ENCODE data around the gene MYOG.

Gene MYOG

DNA sequence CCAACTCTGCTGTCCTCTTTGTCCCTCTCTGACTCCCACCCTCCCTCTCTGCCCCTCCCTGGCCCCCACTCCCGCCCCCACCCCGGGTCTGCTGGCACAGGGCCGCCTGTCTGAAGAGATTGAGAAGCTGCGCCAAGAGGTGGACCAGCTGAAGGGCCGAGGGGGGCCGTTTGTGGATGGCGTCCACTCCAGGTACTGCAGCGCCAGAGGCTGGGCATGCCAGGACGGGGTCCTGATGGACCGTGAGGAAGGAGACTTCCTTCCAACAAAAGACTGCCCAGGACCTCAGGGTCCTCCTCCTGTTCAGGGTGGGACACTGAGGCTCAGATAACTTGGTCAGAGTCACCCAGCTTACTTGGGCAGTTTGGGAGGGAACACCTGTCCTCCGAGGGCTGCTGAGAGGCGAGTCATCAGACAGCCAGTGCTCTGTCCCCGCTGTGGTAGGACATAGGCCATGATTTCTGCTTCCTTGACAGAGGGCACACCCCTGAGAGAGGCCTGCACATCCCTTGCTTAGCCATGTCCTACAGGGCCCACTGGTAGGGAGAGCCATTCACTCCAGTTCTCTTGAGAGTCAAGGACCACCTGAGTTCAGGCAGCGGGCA is 36.1 kb downstream of the MYOG start:
- no peak overlapping the region for H3K9ac ChIP-seq (ENCODE audit: low read length)
- no peak overlapping the region for H3K4me3 ChIP-seq (ENCODE audit: low read length)
- no peak for DNase-seq (ENCODE audit: low read depth)
- no peaks in the 10 kb centered on the region for H3K9me3 ChIP-seq (ENCODE audit: control insufficient read depth, low read length)
- peaks cover 17% of the 10 kb centered on the region for H3K4me1 ChIP-seq (ENCODE audit: control insufficient read depth, insufficient read depth, low read length)
- H3K36me3 ChIP-seq (ENCODE audit: control insufficient read depth, insufficient read depth, low read length, severe bottlenecking): no peaks in the 10 kb centered on the region
- peaks cover 4% of the 10 kb centered on the region for H3K27me3 ChIP-seq (replicated peaks; ENCODE audit: control insufficient read depth, insufficient read depth, low read length)

DNA sequence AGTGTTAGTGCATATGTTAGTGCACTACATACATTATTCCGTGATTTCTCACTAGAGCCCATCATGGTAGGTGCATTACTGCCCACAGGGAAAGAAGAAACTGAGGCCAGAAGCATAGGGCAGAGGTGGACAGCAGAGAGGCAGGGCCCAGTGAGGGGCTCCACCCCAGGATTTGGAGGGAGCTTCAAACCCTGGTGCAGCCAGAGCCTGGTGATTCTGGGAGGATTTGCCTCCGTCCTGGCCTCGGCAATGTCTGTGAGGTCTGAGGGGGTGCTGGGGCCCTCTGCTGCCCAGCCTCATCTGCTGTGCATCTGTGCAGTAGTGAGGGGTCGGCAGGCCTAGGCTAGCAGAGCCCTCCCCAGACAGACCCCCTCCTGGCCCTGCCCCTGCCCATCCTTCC is 36.7 kb downstream of the MYOG start:
- Histone ChIP-seq H3K4me3 (ENCODE audit: low read length) (no peak overlapping the region), H3K36me3 (ENCODE audit: control insufficient read depth, insufficient read depth, low read length, severe bottlenecking) (no peaks in the 10 kb centered on the region), H3K27me3 (replicated peaks; ENCODE audit: control insufficient read depth, insufficient read depth, low read length) (peaks cover 4% of the 10 kb centered on the region), H3K9me3 (ENCODE audit: control insufficient read depth, low read length) (no peaks in the 10 kb centered on the region), H3K9ac (ENCODE audit: low read length) (no peak overlapping the region), H3K4me1 (ENCODE audit: control insufficient read depth, insufficient read depth, low read length) (peaks cover 17% of the 10 kb centered on the region)
- DNase-seq (ENCODE audit: low read depth): no peak

DNA sequence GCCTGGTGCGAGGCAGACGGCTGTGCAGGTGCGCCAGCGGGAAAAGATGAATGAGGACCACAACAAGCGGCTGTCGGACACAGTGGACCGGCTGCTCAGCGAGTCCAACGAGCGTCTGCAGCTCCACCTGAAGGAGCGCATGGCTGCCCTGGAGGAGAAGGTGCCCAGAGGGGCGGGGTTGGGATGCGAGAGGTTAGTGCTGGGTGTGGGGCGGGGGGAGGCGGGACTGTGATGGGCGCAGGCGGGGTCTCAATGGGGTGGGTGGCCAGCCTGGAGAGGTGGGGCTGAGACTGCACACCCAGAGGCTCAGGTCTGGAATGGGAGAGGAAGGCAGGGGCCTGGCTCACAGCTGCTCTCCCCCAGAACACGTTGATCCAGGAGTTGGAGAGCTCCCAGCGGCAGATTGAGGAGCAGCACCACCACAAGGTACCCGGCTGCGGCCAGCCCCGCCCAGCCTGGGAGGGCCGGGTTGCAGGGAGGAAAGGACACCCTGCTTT is 37.2 kb downstream of the MYOG start:
- peaks cover 17% of the 10 kb centered on the region for H3K4me1 ChIP-seq (ENCODE audit: control insufficient read depth, insufficient read depth, low read length)
- no peak for DNase-seq (ENCODE audit: low read depth)
- no peak overlapping the region for H3K4me3 ChIP-seq (ENCODE audit: low read length)
- H3K9ac ChIP-seq (ENCODE audit: low read length): no peak overlapping the region
- no peaks in the 10 kb centered on the region for H3K36me3 ChIP-seq (ENCODE audit: control insufficient read depth, insufficient read depth, low read length, severe bottlenecking)
- peaks cover 4% of the 10 kb centered on the region for H3K27me3 ChIP-seq (replicated peaks; ENCODE audit: control insufficient read depth, insufficient read depth, low read length)
- no peaks in the 10 kb centered on the region for H3K9me3 ChIP-seq (ENCODE audit: control insufficient read depth, low read length)

DNA sequence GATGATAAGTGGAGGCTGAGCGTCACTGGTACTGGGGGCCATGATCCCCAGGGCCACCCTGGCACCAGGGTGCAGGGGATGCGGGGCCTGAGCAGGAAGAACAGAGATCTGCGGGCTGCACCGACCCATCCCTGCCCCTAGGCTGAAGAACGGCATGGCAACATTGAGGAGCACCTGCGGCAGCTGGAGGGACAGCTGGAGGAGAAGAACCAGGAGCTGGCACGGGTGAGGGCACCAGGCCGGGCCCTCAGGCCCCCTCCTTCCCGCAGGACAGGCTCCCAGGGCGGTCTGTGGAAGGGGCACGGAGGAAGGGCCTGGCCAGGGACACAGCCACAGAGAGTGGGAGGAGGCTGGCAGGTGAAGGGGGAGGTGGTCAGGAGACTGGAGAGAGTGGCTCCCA is 37.7 kb downstream of the MYOG start:
- H3K4me1 ChIP-seq (ENCODE audit: control insufficient read depth, insufficient read depth, low read length): peaks cover 17% of the 10 kb centered on the region
- no peaks in the 10 kb centered on the region for H3K9me3 ChIP-seq (ENCODE audit: control insufficient read depth, low read length)
- no peak overlapping the region for H3K9ac ChIP-seq (ENCODE audit: low read length)
- H3K4me3 ChIP-seq (ENCODE audit: low read length): no peak overlapping the region
- peaks cover 4% of the 10 kb centered on the region for H3K27me3 ChIP-seq (replicated peaks; ENCODE audit: control insufficient read depth, insufficient read depth, low read length)
- no peak for DNase-seq (ENCODE audit: low read depth)
- no peaks in the 10 kb centered on the region for H3K36me3 ChIP-seq (ENCODE audit: control insufficient read depth, insufficient read depth, low read length, severe bottlenecking)

DNA sequence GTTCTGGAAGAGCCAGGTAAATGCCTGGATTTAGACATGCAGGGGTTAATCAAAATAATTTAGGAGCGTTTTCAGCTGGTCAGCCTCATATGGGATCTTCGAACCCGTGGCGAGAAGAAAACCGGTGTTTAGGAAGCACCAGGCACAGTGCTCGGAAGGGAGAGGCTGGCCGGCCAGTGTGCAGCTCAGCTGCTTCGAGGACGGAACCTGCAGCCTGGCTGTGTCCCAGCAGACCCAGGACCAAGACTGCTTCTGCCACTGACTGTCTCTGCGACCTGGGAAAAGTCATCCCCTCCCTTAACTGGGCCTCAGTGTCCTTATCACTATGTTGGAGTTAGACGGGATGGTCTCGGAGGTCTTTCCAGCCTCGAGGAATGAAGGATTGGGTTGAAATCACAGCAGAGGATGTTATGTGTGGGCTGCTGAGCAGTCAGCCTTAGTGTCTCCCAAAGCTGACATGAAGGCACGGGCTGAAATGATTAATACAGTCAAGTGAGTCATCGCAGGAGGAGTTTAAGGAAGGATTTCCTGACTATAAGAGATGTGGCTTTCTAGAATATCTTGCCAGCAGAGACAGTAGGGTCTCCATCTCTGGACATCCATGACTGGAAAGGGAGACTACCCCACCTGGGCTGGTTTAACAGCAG is 38.7 kb downstream of the MYOG start:
- peak overlapping the region; percentile 50 for H3K4me3 ChIP-seq (ENCODE audit: low read length)
- peaks cover 17% of the 10 kb centered on the region for H3K4me1 ChIP-seq (ENCODE audit: control insufficient read depth, insufficient read depth, low read length)
- H3K9me3 ChIP-seq (ENCODE audit: control insufficient read depth, low read length): no peaks in the 10 kb centered on the region
- no peaks in the 10 kb centered on the region for H3K36me3 ChIP-seq (ENCODE audit: control insufficient read depth, insufficient read depth, low read length, severe bottlenecking)
- DNase-seq (ENCODE audit: low read depth): peak; percentile 78
- peak overlapping the region; percentile 1 for H3K9ac ChIP-seq (ENCODE audit: low read length)
- H3K27me3 ChIP-seq (replicated peaks; ENCODE audit: control insufficient read depth, insufficient read depth, low read length): peaks cover 4% of the 10 kb centered on the region

DNA sequence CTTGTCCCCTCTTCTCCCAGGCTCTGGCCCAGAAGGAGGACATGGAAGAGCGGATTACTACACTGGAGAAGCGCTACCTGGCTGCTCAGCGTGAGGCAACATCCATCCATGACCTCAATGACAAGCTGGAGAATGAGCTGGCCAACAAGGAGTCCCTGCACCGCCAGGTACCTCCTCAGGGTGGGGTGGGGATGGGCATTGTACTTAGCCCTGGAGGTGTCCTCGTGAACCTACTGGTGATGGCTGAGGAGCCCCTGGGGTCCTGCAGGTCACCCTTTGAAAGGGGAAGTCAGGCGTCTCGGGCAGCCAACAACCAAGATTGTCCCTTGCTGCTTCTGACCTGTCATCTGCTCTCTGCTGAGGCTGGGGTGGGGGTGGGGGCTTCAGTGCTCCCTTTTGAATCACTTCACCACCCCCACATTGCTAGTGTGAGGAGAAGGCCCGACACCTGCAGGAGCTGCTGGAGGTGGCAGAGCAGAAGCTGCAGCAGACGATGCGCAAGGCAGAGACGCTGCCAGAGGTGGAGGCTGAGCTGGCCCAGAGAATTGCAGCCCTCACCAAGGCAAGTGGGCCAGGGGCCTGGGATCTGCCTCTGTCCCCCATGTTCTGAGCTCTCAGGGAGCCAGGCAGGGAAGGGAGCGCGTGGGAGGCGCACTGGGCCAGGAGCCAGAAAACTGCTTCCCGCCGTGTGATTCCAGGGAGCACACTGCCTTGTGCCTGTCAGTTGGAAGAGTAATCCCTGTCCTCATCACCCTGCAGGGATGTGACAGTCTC is 39.8 kb downstream of the MYOG start:
- peaks cover 21% of the 10 kb centered on the region for H3K4me1 ChIP-seq (ENCODE audit: control insufficient read depth, insufficient read depth, low read length)
- H3K27me3 ChIP-seq (replicated peaks; ENCODE audit: control insufficient read depth, insufficient read depth, low read length): no peaks in the 10 kb centered on the region
- H3K36me3 ChIP-seq (ENCODE audit: control insufficient read depth, insufficient read depth, low read length, severe bottlenecking): no peaks in the 10 kb centered on the region
- no peak for DNase-seq (ENCODE audit: low read depth)
- no peak overlapping the region for H3K4me3 ChIP-seq (ENCODE audit: low read length)
- no peaks in the 10 kb centered on the region for H3K9me3 ChIP-seq (ENCODE audit: control insufficient read depth, low read length)
- no peak overlapping the region for H3K9ac ChIP-seq (ENCODE audit: low read length)

DNA sequence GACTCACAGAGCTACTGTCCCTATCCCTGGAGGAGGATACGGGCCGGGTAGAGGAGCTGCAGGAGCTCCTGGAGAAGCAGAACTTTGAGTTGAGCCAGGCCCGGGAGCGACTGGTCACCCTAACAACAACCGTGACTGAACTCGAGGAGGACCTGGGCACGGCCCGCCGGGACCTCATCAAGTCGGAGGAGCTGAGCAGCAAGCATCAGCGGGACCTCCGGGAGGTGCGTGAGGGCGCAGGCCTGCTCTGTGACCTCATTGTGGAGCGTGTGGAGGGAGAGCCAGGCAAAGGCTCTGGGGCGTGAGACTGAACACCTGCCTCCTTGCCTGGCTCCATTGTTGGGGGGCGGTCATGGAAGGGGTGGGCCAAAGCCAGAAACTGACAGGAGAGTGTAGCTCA is 40.5 kb downstream of the MYOG start:
- Histone ChIP-seq H3K9me3 (ENCODE audit: control insufficient read depth, low read length) (no peaks in the 10 kb centered on the region), H3K4me1 (ENCODE audit: control insufficient read depth, insufficient read depth, low read length) (peaks cover 21% of the 10 kb centered on the region), H3K27me3 (replicated peaks; ENCODE audit: control insufficient read depth, insufficient read depth, low read length) (no peaks in the 10 kb centered on the region), H3K4me3 (ENCODE audit: low read length) (no peak overlapping the region), H3K9ac (ENCODE audit: low read length) (no peak overlapping the region), H3K36me3 (ENCODE audit: control insufficient read depth, insufficient read depth, low read length, severe bottlenecking) (no peaks in the 10 kb centered on the region)
- DNase-seq (ENCODE audit: low read depth): no peak

DNA sequence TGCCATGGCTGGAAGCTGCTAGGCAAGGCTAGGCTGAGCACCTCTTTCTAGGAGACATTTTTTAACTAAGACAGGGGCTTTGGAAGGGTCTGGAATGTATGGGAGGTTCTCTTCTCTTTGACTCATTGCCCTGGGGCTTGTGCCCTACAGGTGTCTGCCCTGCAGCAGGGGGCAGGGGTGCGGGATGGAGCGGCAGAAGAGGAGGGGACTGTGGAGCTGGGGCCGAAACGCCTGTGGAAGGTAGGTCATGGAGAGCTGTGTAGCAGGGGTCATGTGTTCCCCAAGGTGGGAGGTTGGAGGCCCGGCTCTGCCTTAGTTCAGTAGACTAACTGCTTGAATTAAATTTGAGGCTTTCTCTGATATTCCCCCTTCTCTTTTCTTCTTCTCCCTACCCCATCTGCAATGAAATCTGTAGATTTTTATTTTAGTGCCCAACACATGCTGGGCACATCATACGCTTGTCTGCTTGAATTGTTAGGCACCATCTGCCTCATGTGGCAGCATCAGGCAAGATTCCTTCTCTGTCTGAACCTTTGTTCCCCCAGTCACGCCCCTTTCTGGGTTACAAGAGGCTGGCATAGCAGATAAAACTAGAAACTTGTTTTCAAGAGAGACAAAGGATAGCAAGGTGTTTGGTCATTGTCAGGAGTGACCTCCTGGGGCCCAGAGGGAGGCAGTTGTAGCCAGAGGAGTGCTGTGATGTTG is 41.1 kb downstream of the MYOG start:
- no peaks in the 10 kb centered on the region for H3K27me3 ChIP-seq (replicated peaks; ENCODE audit: control insufficient read depth, insufficient read depth, low read length)
- H3K36me3 ChIP-seq (ENCODE audit: control insufficient read depth, insufficient read depth, low read length, severe bottlenecking): no peaks in the 10 kb centered on the region
- no peak for DNase-seq (ENCODE audit: low read depth)
- peaks cover 21% of the 10 kb centered on the region for H3K4me1 ChIP-seq (ENCODE audit: control insufficient read depth, insufficient read depth, low read length)
- H3K9ac ChIP-seq (ENCODE audit: low read length): no peak overlapping the region
- H3K9me3 ChIP-seq (ENCODE audit: control insufficient read depth, low read length): no peaks in the 10 kb centered on the region
- H3K4me3 ChIP-seq (ENCODE audit: low read length): no peak overlapping the region

DNA sequence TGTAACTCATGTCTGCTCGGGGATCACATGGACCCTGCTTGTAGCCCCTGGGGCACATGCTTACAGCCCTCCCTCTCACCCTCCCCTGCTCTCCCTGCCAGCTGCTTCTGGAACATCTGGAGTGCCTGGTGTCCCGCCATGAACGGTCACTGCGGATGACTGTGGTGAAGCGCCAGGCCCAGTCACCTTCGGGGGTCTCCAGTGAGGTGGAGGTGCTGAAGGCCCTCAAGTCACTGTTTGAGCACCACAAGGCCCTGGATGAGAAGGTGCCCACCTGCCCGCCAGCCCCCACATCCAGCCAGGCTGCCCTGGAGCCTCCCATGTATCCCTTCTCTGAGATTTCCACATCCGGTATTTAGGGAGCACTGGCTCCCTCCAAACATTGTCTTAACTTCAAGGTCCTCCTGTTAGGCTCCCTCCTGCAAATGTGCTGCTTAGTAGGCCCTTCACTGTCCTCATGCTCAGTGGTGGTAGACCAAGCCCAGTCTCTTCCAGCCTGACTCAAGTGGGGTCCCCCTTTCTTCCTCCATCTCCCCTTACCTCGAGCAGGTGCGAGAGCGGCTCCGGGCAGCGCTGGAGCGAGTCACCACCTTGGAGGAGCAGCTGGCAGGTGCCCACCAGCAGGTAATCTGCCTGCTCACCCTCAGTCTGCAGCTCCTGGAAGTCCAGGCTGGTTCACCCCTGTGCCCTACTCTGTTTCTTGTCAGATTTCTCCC is 41.8 kb downstream of the MYOG start:
- H3K27me3 ChIP-seq (replicated peaks; ENCODE audit: control insufficient read depth, insufficient read depth, low read length): no peaks in the 10 kb centered on the region
- no peaks in the 10 kb centered on the region for H3K9me3 ChIP-seq (ENCODE audit: control insufficient read depth, low read length)
- DNase-seq (ENCODE audit: low read depth): no peak

DNA sequence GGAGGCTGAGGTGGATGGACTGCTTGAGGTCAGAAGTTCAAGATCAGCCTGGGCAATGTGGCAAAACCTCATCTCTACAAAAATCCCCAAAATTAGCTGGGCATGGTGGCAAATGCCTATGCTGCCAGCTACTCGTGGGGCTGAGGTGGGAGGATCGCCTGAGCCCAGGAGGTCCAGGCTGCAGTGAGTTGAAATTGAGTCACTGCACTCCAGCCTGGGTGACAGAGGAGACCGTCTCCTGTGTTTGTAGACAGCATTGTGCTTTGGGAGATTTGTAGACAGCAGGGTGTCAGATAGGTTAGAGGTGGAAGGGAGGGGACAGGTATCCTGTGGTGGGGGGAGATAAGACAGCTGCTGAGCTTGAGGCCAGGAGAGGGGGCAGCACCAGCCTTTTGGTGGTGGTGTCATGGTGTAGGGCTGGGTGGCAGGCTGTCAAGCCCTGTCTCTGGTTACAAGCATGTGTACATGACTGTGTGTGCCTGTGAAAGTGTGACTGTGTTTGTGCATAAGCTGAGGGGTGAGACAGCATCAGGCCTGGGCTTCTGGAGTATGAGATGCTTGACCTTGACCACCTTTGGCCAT is 44.4 kb downstream of the MYOG start:
- DNase-seq (ENCODE audit: low read depth): no peak
- H3K9ac ChIP-seq (ENCODE audit: low read length): no peak overlapping the region
- H3K9me3 ChIP-seq (ENCODE audit: control insufficient read depth, low read length): no peaks in the 10 kb centered on the region
- H3K36me3 ChIP-seq (ENCODE audit: control insufficient read depth, insufficient read depth, low read length, severe bottlenecking): no peaks in the 10 kb centered on the region
- H3K27me3 ChIP-seq (replicated peaks; ENCODE audit: control insufficient read depth, insufficient read depth, low read length): no peaks in the 10 kb centered on the region
- no peak overlapping the region for H3K4me3 ChIP-seq (ENCODE audit: low read length)
- peaks cover 18% of the 10 kb centered on the region for H3K4me1 ChIP-seq (ENCODE audit: control insufficient read depth, insufficient read depth, low read length)

More for the DNA sequence above, 41.8 kb downstream of the MYOG start:
- Histone ChIP-seq H3K9ac (ENCODE audit: low read length) (no peak overlapping the region), H3K36me3 (ENCODE audit: control insufficient read depth, insufficient read depth, low read length, severe bottlenecking) (no peaks in the 10 kb centered on the region), H3K4me1 (ENCODE audit: control insufficient read depth, insufficient read depth, low read length) (peaks cover 21% of the 10 kb centered on the region), H3K4me3 (ENCODE audit: low read length) (no peak overlapping the region)
